RWPE2 (cell line): ENCODE results near the gene CFAP73.
A peak's percentile ranks its signal among the peaks of the same experiment; 100 is the strongest.

ENCODE experiments used
- ATAC-seq: fragments of 200-7000 bp; cut with Tn5 transposase; 3 replicates; pipeline ENCODE4 v1.9.1; 2021; ENCODE audit warnings: low read depth
- DNase-seq: peaks from one replicate; pipeline ENCODE4 v3.0.0-alpha.2; 2020; ENCODE audit warnings: low spot score
- H3K27ac ChIP-seq: fragments of 450-650 bp; 2 replicates; pipeline ENCODE4 v1.5.1; 2017; ENCODE audit warnings: mild to moderate bottlenecking; ENCODE audit not compliant: poor library complexity, severe bottlenecking
- H3K27me3 ChIP-seq: fragments of 250-450 bp; sonication (Bioruptor Pico); 2 replicates; pipeline ENCODE4 v1.5.1; 2021; ENCODE audit warnings: mild to moderate bottlenecking, moderate library complexity; ENCODE audit not compliant: insufficient read depth, poor library complexity, severe bottlenecking
- H3K36me3 ChIP-seq: fragments of 250-450 bp; sonication (Bioruptor Pico); 2 replicates; pipeline ENCODE4 v1.5.1; 2020; ENCODE audit warnings: low read depth, mild to moderate bottlenecking, moderate library complexity
- H3K4me1 ChIP-seq: fragments of 250-450 bp; sonication (Bioruptor Pico); 2 replicates; pipeline ENCODE4 v1.5.1; 2021; ENCODE audit warnings: mild to moderate bottlenecking, moderate library complexity; ENCODE audit not compliant: insufficient read depth, poor library complexity, severe bottlenecking
- H3K4me3 ChIP-seq: fragments of 250-450 bp; sonication (Bioruptor Pico); 2 replicates; pipeline ENCODE4 v1.5.1; 2021; ENCODE audit warnings: mild to moderate bottlenecking, moderate library complexity; ENCODE audit not compliant: severe bottlenecking
- H3K9me3 ChIP-seq: fragments of 250-450 bp; sonication (Bioruptor Pico); 2 replicates; pipeline ENCODE4 v1.5.1; 2021; ENCODE audit warnings: mild to moderate bottlenecking, moderate library complexity; ENCODE audit not compliant: severe bottlenecking
- CTCF ChIP-seq: fragments of 450-650 bp; IDR thresholded peaks from one replicate; pipeline ENCODE4 v1.5.1; 2017; ENCODE audit warnings: mild to moderate bottlenecking, moderate library complexity; ENCODE audit not compliant: poor library complexity, severe bottlenecking

Gene CFAP73

GRCh38 chr12:113157218-113157859, 7.8 kb downstream of the CFAP73 start:
- peaks cover 10% of the 10 kb centered on the region for H3K27me3 ChIP-seq
- H3K36me3 ChIP-seq = peaks cover 28% of the 10 kb centered on the region
- ATAC-seq = no peak
- no peaks in the 10 kb centered on the region for H3K4me1 ChIP-seq
- no peaks in the 10 kb centered on the region for H3K9me3 ChIP-seq
- no peak for TF ChIP-seq CTCF
- no peak overlapping the region for H3K4me3 ChIP-seq
- H3K27ac ChIP-seq = no peak overlapping the region
- no peak for DNase-seq

- ATAC-seq = no peak
- Histone ChIP-seq H3K36me3 (peaks cover 38% of the 10 kb centered on the region), H3K27me3 (peaks cover 10% of the 10 kb centered on the region), H3K27ac (no peak overlapping the region), H3K9me3 (no peaks in the 10 kb centered on the region), H3K4me3 (no peak overlapping the region), H3K4me1 (no peaks in the 10 kb centered on the region)
- TF ChIP-seq CTCF = no peak
- DNase-seq = no peak
Observed at GRCh38 chr12:113158439-113159203, 9.1 kb downstream of the CFAP73 start.

GRCh38 chr12:113159937-113160336, 10.4 kb downstream of the CFAP73 start:
- ATAC-seq = no peak
- Histone ChIP-seq H3K36me3 (peaks cover 48% of the 10 kb centered on the region), H3K27ac (no peak overlapping the region), H3K4me1 (no peaks in the 10 kb centered on the region), H3K4me3 (no peak overlapping the region), H3K27me3 (no peaks in the 10 kb centered on the region), H3K9me3 (no peaks in the 10 kb centered on the region)
- TF ChIP-seq CTCF = no peak
- DNase-seq = no peak

- H3K4me1 ChIP-seq = no peaks in the 10 kb centered on the region
- no peaks in the 10 kb centered on the region for H3K27me3 ChIP-seq
- no peak overlapping the region for H3K4me3 ChIP-seq
- no peaks in the 10 kb centered on the region for H3K9me3 ChIP-seq
- DNase-seq (no peak), ATAC-seq (peak; percentile 31; the same call in 1 of the 3 replicates)
- H3K27ac ChIP-seq = no peak overlapping the region
- TF ChIP-seq CTCF = no peak
- H3K36me3 ChIP-seq = peaks cover 62% of the 10 kb centered on the region
Observed at GRCh38 chr12:113161415-113162016, 12.0 kb downstream of the CFAP73 start.
